Kidney epithelial cell (primary cell): ENCODE measurements around the gene TCL1A. TPM values are rescaled to one million over a fixed set of nuclear protein-coding genes. Genes with fewer than 3 reads are reported as not detected.
"Not testable (repeated sequence)": the region's sequence is repeated elsewhere in the genome, so short reads cannot be mapped to it uniquely, and the experiment has no call there.

Experiments used
- DNase-seq: peaks from one replicate; pipeline ENCODE4 v3.0.0-alpha.2; 2010; ENCODE audit warnings: low read depth
- H3K27me3 ChIP-seq: 2 replicates; pipeline ENCODE4 v1.6.0; 2011; ENCODE audit warnings: low read length; ENCODE audit not compliant: control insufficient read depth, insufficient read depth
- H3K36me3 ChIP-seq: 2 replicates; pipeline ENCODE4 v1.5.1; 2011; ENCODE audit warnings: low read length; ENCODE audit not compliant: control insufficient read depth, insufficient read depth
- H3K4me3 ChIP-seq: 2 replicates; pipeline ENCODE4 v1.5.1; 2011; ENCODE audit warnings: low read depth, mild to moderate bottlenecking, control low read depth, low read length
- CTCF ChIP-seq: IDR thresholded peaks from 2 replicates; pipeline ENCODE4 v1.5.1; 2011; ENCODE audit warnings: mild to moderate bottlenecking, moderate library complexity, low read length, control low read depth, inconsistent platforms; ENCODE audit not compliant: insufficient read depth, poor library complexity, severe bottlenecking
- total RNA-seq: library from RNA; depleted of rRNA; stranded (reverse); fragments of >200 nt; gene quantifications from 2 replicates; pipeline ENCODE4 v1.2.3, GENCODE V29; 2015

Gene TCL1A
- not detected in 2 replicates for total RNA-seq

DNA sequence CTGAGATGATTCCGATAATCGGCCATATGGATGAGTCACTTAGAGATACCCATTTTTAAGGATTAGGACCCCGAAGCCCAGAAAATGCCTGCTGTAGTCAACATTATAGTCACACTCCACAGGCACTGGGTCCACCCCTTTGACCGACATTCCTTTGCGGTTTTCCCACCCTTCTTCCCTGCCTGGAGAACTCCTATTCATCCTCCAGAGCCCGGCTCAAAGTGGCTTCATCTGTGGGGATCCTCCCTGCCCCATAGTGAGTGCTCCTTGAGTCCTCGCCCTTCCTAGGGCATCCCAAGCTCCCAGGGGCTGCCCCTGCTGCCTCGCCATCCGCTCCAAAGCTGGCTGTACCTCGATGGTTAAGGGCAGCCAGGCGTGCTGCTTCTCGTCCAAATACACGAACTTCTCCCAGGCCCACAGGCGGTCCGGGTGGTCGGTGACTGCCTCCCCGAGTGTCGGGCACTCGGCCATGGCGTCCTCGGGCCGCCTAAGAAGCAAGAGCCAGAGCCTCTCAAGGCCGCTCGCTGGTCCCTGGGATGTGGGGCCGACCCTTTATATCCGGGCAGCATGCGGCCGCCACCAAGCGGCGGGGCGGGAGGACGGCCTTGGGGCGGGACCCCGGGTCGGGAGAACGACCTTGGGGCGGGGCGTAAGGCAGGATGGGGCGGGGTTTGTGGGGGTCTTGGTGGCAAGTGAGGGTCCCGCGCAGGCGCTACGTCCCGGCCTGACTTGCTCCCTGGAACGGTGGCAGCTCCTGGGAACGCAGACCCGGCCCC is at the start of gene TCL1A:
TCL1A (minus strand) TSS at position 530 of the 776 bp plus-strand sequence; CDS start at position 471, 59 bp downstream.
- Histone ChIP-seq H3K27me3 (no peaks in the 10 kb centered on the region), H3K36me3 (no peaks in the 10 kb centered on the region), H3K4me3 (no peak within 1 kb of the TSS)
- DNase-seq: no peak
- TF ChIP-seq CTCF: no peak

DNA sequence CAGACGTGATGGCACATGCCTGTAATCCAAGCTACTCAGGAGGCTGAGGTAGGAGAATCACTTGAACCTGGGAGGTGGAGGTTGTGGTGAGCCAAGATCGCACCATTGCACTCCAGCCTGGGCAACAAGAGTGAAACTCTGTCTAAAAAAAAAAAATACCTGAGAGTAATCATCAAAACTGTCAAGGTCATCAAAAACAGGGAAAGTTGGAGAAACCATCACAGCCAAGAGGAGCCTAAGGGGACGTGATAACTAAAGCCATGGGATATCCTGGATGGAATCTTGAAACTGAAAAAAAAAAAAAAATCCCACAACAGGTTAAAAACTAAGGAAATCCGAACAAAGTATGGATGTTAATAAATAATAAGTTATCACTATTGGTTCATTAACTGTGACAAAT is 49.1 kb upstream of the TCL1A start:
- not testable (repeated sequence) for H3K4me3 ChIP-seq, H3K36me3 ChIP-seq, H3K27me3 ChIP-seq, DNase-seq

DNA sequence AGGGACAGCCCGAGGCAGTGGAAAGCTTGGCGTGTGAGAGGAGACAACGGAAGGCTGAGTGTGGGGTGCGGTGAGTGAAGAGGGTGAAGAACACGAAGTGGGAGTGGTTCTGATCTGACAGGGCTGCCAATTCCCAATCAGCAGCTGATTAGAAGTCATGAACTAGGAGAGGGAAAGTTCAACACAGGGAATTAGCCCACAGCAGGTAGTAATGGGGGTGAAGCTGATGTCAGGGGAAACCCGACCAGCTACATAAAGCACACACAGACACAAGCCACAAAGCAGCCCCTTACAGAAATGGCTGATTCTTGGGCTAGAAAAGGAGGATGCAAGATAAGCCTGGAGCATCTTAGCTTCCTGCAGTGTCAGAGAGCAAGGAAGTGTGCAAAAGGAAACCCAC is 47.5 kb upstream of the TCL1A start:
- no peaks in the 10 kb centered on the region for H3K27me3 ChIP-seq
- no peak for TF ChIP-seq CTCF
- no peak overlapping the region for H3K4me3 ChIP-seq
- no peak for DNase-seq
- H3K36me3 ChIP-seq: no peaks in the 10 kb centered on the region

GRCh38 chr14:95760596-95760995 is 46.7 kb upstream of the TCL1A start:
- TF ChIP-seq CTCF: no peak
- no peaks in the 10 kb centered on the region for H3K36me3 ChIP-seq
- DNase-seq: no peak
- H3K27me3 ChIP-seq: no peaks in the 10 kb centered on the region
- no peak overlapping the region for H3K4me3 ChIP-seq

GRCh38 chr14:95759941-95760340 is 46.0 kb upstream of the TCL1A start:
- no peak for TF ChIP-seq CTCF
- Histone ChIP-seq H3K4me3 (no peak overlapping the region), H3K27me3 (no peaks in the 10 kb centered on the region), H3K36me3 (no peaks in the 10 kb centered on the region)
- DNase-seq: no peak

GRCh38 chr14:95758331-95758730 is 44.4 kb upstream of the TCL1A start:
- no peak for DNase-seq
- no peaks in the 10 kb centered on the region for H3K36me3 ChIP-seq
- no peak overlapping the region for H3K4me3 ChIP-seq
- no peaks in the 10 kb centered on the region for H3K27me3 ChIP-seq
- no peak for TF ChIP-seq CTCF
